ENCODE data around the gene PPP1R10.

Gene PPP1R10

DNA sequence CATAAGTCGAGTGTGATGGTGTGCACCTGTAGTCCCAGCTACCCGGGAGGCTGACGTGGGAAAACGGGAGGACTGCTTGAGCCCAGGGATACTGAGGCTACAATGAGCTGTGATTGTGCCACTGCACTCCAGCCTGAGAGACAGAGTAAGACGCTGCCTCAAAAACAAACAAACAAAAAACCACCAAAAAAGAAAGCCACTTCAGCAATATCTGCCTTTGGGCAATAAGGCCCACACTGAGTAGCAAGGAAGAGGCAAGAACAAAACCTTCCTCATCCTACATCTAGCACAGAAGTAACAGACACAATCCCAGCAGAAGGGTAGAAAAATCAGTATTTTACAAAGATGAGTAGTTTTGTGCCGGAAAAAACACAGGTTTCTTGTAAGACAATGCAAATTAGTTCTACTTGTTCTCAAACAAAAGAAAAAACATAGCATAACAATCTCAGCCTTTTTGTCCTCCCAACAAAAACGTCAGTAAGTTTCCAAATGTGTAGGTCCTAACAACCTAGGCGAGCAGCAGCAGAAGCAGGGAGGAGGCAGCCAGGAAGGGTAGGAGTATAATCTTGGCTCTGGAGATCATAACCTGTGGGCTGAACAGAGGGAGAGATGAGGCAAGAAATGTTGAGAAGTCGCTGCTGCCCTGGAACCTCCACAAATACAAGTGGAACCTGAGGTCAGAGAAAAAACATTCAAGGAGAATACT is 5.7 kb downstream of the PPP1R10 start:
- Histone ChIP-seq H3K9me3 (ENCODE audit: severe bottlenecking) (no peaks in the 10 kb centered on the region), H3K36me3 (ENCODE audit: low read depth) (peaks cover 59% of the 10 kb centered on the region), H3K27me3 (ENCODE audit: insufficient read depth, poor library complexity, severe bottlenecking) (no peaks in the 10 kb centered on the region), H3K27ac (ENCODE audit: poor library complexity, severe bottlenecking) (no peak overlapping the region), H3K4me3 (ENCODE audit: severe bottlenecking) (no peak overlapping the region), H3K4me1 (ENCODE audit: insufficient read depth, poor library complexity, severe bottlenecking) (peaks cover 15% of the 10 kb centered on the region)
- TF ChIP-seq, protein P1, sequence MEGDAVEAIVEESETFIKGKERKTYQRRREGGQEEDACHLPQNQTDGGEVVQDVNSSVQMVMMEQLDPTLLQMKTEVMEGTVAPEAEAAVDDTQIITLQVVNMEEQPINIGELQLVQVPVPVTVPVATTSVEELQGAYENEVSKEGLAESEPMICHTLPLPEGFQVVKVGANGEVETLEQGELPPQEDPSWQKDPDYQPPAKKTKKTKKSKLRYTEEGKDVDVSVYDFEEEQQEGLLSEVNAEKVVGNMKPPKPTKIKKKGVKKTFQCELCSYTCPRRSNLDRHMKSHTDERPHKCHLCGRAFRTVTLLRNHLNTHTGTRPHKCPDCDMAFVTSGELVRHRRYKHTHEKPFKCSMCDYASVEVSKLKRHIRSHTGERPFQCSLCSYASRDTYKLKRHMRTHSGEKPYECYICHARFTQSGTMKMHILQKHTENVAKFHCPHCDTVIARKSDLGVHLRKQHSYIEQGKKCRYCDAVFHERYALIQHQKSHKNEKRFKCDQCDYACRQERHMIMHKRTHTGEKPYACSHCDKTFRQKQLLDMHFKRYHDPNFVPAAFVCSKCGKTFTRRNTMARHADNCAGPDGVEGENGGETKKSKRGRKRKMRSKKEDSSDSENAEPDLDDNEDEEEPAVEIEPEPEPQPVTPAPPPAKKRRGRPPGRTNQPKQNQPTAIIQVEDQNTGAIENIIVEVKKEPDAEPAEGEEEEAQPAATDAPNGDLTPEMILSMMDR (IDR thresholded peaks at IDR 0.05; ENCODE audit: poor library complexity, severe bottlenecking) = no peak
- DNase-seq (ENCODE audit: low spot score) (no peak), ATAC-seq (ENCODE audit: low read depth) (no peak)

DNA sequence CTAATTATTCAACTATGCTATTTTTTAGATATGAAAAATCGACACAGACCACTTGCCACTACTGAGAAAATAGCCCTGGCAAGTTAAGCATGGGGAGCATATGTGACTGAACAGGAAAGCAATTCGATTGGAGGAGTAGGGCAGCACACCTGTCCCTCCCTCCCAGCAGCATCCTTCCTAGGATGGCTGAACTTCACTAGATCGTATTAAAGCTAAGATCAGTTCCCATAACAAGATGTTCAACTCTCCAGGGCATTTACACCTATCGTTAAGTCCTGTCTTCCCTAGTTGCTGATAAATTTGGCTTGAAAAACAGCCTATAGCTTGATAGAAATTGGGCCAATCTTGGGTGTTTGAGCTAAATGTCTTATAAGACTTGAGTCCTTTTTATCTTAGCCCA is 7.0 kb downstream of the PPP1R10 start:
- Histone ChIP-seq H3K9me3 (ENCODE audit: severe bottlenecking) (no peaks in the 10 kb centered on the region), H3K4me1 (ENCODE audit: insufficient read depth, poor library complexity, severe bottlenecking) (peaks cover 15% of the 10 kb centered on the region), H3K4me3 (ENCODE audit: severe bottlenecking) (no peak overlapping the region), H3K36me3 (ENCODE audit: low read depth) (peaks cover 60% of the 10 kb centered on the region), H3K27me3 (ENCODE audit: insufficient read depth, poor library complexity, severe bottlenecking) (no peaks in the 10 kb centered on the region), H3K27ac (ENCODE audit: poor library complexity, severe bottlenecking) (no peak overlapping the region)
- no peak for ATAC-seq (ENCODE audit: low read depth)
- no peak for DNase-seq (ENCODE audit: low spot score)
- TF ChIP-seq, protein P1 (IDR thresholded peaks at IDR 0.05; ENCODE audit: poor library complexity, severe bottlenecking) = no peak

DNA sequence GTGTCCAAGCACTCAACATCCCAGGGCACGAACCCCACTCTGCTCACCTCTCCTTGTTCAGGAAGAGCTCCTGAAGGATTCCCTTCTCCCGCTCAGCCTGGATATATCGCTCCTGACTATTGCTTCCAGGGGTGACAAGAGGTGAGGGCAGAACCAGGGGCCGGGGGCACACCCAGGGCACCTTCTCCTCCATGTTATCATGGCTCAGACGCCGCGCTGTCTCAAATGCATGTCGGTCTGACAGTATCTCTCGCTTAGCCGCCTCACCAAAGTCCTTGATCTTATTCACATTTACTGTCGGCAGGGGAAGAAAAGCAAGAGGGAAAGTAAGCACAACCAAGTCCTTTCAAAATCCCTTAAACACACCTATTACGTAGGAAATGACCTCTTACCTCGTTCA is 13.1 kb downstream of the PPP1R10 start:
- TF ChIP-seq, protein P1 (IDR thresholded peaks at IDR 0.05; ENCODE audit: poor library complexity, severe bottlenecking) = no peak
- H3K9me3 ChIP-seq (ENCODE audit: severe bottlenecking) = no peaks in the 10 kb centered on the region
- no peak for DNase-seq (ENCODE audit: low spot score)
- no peak overlapping the region for H3K27ac ChIP-seq (ENCODE audit: poor library complexity, severe bottlenecking)
- H3K4me3 ChIP-seq (ENCODE audit: severe bottlenecking) = no peak overlapping the region
- no peak for ATAC-seq (ENCODE audit: low read depth)
- no peaks in the 10 kb centered on the region for H3K4me1 ChIP-seq (ENCODE audit: insufficient read depth, poor library complexity, severe bottlenecking)
- peaks cover 84% of the 10 kb centered on the region for H3K36me3 ChIP-seq (ENCODE audit: low read depth)
- H3K27me3 ChIP-seq (ENCODE audit: insufficient read depth, poor library complexity, severe bottlenecking) = no peaks in the 10 kb centered on the region

DNA sequence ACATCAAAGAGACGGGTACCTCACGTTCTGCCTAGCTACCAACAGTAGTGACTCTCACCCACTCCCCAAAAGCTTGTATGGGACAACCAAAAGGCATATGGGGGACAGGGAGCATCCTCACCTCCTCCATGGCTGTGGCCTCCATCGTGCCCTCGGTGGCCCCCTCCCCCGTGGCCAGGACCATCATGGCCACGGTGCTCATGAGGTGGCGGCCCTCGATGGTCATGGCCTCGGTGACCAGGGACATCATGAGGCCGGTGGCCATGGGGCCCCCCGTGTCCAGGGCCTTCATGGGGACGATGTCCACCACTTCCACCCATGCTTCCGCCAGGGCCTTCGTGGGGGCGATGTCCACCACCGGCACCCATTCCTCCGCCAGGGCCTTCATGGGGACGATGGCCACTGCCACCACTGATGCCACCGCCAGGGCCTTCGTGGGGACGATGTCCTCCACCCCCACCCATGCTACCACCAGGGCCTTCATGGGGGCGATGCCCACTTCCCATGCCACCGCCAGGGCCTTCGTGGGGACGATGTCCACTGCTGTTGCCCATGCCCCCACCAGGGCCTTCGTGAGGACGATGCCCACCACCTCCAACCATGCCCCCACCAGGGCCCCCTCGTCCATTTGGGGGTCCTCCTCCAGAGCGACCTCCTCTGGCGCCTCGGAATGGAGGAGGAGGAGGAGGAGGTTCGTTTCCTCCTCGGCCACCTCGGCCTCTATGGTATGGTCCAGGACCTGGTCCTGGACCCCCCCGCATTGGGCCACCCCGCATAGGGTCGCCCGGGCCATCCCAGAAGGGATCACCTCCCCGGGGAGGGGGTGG is 15.0 kb downstream of the PPP1R10 start:
- Histone ChIP-seq H3K9me3 (ENCODE audit: severe bottlenecking) (no peaks in the 10 kb centered on the region), H3K27ac (ENCODE audit: poor library complexity, severe bottlenecking) (no peak overlapping the region), H3K36me3 (ENCODE audit: low read depth) (peaks cover 71% of the 10 kb centered on the region), H3K4me1 (ENCODE audit: insufficient read depth, poor library complexity, severe bottlenecking) (no peaks in the 10 kb centered on the region), H3K27me3 (ENCODE audit: insufficient read depth, poor library complexity, severe bottlenecking) (no peaks in the 10 kb centered on the region), H3K4me3 (ENCODE audit: severe bottlenecking) (no peak overlapping the region)
- no peak for ATAC-seq (ENCODE audit: low read depth)
- TF ChIP-seq, protein P1 (IDR thresholded peaks at IDR 0.05; ENCODE audit: poor library complexity, severe bottlenecking) = no peak
- no peak for DNase-seq (ENCODE audit: low spot score)

DNA sequence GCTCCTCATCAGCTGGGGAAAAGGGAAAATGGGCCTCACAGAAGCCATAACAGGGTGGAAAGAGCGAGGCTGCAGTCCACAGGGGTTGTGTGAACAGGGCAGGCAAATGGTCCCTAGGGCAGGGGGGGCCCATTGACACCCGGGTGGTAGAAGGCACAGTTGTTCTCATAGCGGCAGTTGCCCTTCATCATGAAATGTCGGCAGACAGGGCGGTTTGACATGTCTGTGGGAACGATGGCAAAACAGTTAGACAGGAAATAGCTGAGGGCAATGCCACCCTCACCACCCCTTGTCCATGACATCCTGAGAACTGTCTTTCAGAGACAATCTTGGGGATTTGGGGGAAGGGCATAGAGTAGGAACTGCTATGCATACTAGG is 15.6 kb downstream of the PPP1R10 start:
- no peak for ATAC-seq (ENCODE audit: low read depth)
- Histone ChIP-seq H3K27ac (ENCODE audit: poor library complexity, severe bottlenecking) (no peak overlapping the region), H3K27me3 (ENCODE audit: insufficient read depth, poor library complexity, severe bottlenecking) (no peaks in the 10 kb centered on the region), H3K9me3 (ENCODE audit: severe bottlenecking) (no peaks in the 10 kb centered on the region), H3K4me3 (ENCODE audit: severe bottlenecking) (no peak overlapping the region), H3K36me3 (ENCODE audit: low read depth) (peaks cover 69% of the 10 kb centered on the region), H3K4me1 (ENCODE audit: insufficient read depth, poor library complexity, severe bottlenecking) (no peaks in the 10 kb centered on the region)
- TF ChIP-seq, protein P1 (IDR thresholded peaks at IDR 0.05; ENCODE audit: poor library complexity, severe bottlenecking) = no peak
- no peak for DNase-seq (ENCODE audit: low spot score)
